Mucosa of rectum (tissue), 2 donors: ENCODE results near the gene VCP.

Source experiments
- H3K27ac ChIP-seq, 2 donors: one replicate each; pipeline ENCODE4 v1.7.0; 2013; ENCODE audit warnings: inconsistent platforms in 2 of 2, low read depth in 2 of 2, low read length in 2 of 2
- H3K27me3 ChIP-seq, 2 donors: one replicate each; pipeline ENCODE4 v1.7.0; 2013; ENCODE audit warnings: low read length in 2 of 2; ENCODE audit not compliant: control insufficient read depth in 2 of 2, insufficient read depth in 2 of 2
- H3K36me3 ChIP-seq, 2 donors: one replicate each; pipeline ENCODE4 v1.7.0; 2013; ENCODE audit warnings: low read length in 2 of 2; ENCODE audit not compliant: control insufficient read depth in 2 of 2, insufficient read depth in 2 of 2
- H3K4me1 ChIP-seq, 2 donors: one replicate each; pipeline ENCODE4 v1.7.0; 2013; ENCODE audit warnings: low read length in 2 of 2, mild to moderate bottlenecking in 1 of 2; ENCODE audit not compliant: control insufficient read depth in 2 of 2, insufficient read depth in 2 of 2
- H3K4me3 ChIP-seq, 2 donors: one replicate each; pipeline ENCODE4 v1.7.0; 2013; ENCODE audit warnings: low read length in 2 of 2
- H3K9ac ChIP-seq, 2 donors: one replicate each; pipeline ENCODE4 v1.7.0; 2013; ENCODE audit warnings: low read length in 2 of 2, low read depth in 1 of 2, mild to moderate bottlenecking in 1 of 2
- H3K9me3 ChIP-seq, 2 donors: one replicate each; pipeline ENCODE4 v1.7.0; 2013; ENCODE audit warnings: low read length in 2 of 2; ENCODE audit not compliant: control insufficient read depth in 2 of 2
- donor health status: healthy.
- donor health status: Normal muscosa, but diverticular disease.

VCP gene

GRCh38 chr9:35072461-35073278, at the start of gene VCP:
VCP (minus strand) TSS chr9:35072625; CDS start chr9:35072353, 272 bp downstream.
- H3K36me3 ChIP-seq, result peaks cover 15 to 18% of the 10 kb centered on the region in 2 donors
- peaks cover 20 to 24% of the 10 kb centered on the region in 2 donors for H3K4me1 ChIP-seq
- H3K27ac ChIP-seq, result peak within 1 kb of the TSS; percentile 100
- peak within 1 kb of the TSS; percentile 86 to 92 for H3K4me3 ChIP-seq
- no peaks in the 10 kb centered on the region for H3K27me3 ChIP-seq
- H3K9me3 ChIP-seq, result no peaks in the 10 kb centered on the region
- peak within 1 kb of the TSS; percentile 94 to 98 for H3K9ac ChIP-seq

- H3K4me3 ChIP-seq, result peak overlapping the region; percentile 85 to 99
- H3K9me3 ChIP-seq, result no peaks in the 10 kb centered on the region
- H3K27ac ChIP-seq, result peak overlapping the region; percentile 96
- no peaks in the 10 kb centered on the region for H3K36me3 ChIP-seq
- peak overlapping the region; percentile 70 to 86 for H3K9ac ChIP-seq
- peaks cover 34 to 37% of the 10 kb centered on the region in 2 donors for H3K4me1 ChIP-seq
- no peaks in the 10 kb centered on the region for H3K27me3 ChIP-seq
Observed at GRCh38 chr9:35116898-35117551, 44.6 kb upstream of the VCP start.

GRCh38 chr9:35116539-35116897, 44.1 kb upstream of the VCP start:
- peak overlapping the region; percentile 70 to 86 for H3K9ac ChIP-seq
- H3K36me3 ChIP-seq, result no peaks in the 10 kb centered on the region
- H3K4me1 ChIP-seq, result peaks cover 39 to 41% of the 10 kb centered on the region in 2 donors

GRCh38 chr9:35115680-35116538, 43.5 kb upstream of the VCP start, which contains the start of gene ATOSB:
ATOSB (minus strand) TSS chr9:35115862; CDS start chr9:35108274, 7,588 bp downstream.
- peak within 1 kb of the TSS; percentile 96 for H3K27ac ChIP-seq
- peak within 1 kb of the TSS; percentile 86 for H3K9ac ChIP-seq
- H3K36me3 ChIP-seq, result no peaks in the 10 kb centered on the region
- H3K4me1 ChIP-seq, result peaks cover 42 to 45% of the 10 kb centered on the region in 2 donors
- H3K27me3 ChIP-seq, result no peaks in the 10 kb centered on the region
- H3K9me3 ChIP-seq, result no peaks in the 10 kb centered on the region
- peak within 1 kb of the TSS; percentile 85 to 99 for H3K4me3 ChIP-seq

More at GRCh38 chr9:35116539-35116897, 44.1 kb upstream of the VCP start:
- Histone ChIP-seq H3K27me3 (no peaks in the 10 kb centered on the region), H3K27ac (peak overlapping the region; percentile 96), H3K4me3 (peak overlapping the region; percentile 85 to 99), H3K9me3 (no peaks in the 10 kb centered on the region)

GRCh38 chr9:35114840-35115628, 42.6 kb upstream of the VCP start:
- H3K27ac ChIP-seq, result peak overlapping the region; percentile 96
- peaks cover 51 to 54% of the 10 kb centered on the region in 2 donors for H3K4me1 ChIP-seq
- H3K9ac ChIP-seq, result peak overlapping the region; percentile 86

GRCh38 chr9:35114113-35114839, 41.9 kb upstream of the VCP start:
- peak overlapping the region; percentile 85 to 99 for H3K4me3 ChIP-seq
- H3K27ac ChIP-seq, result peak overlapping the region; percentile 96
- H3K27me3 ChIP-seq, result no peaks in the 10 kb centered on the region
- peaks cover 51 to 54% of the 10 kb centered on the region in 2 donors for H3K4me1 ChIP-seq
- H3K9ac ChIP-seq, result peak overlapping the region; percentile 86
- H3K9me3 ChIP-seq, result no peaks in the 10 kb centered on the region
- H3K36me3 ChIP-seq, result no peaks in the 10 kb centered on the region

More at GRCh38 chr9:35114840-35115628, 42.6 kb upstream of the VCP start:
- Histone ChIP-seq H3K27me3 (no peaks in the 10 kb centered on the region), H3K36me3 (no peaks in the 10 kb centered on the region), H3K4me3 (peak overlapping the region; percentile 85 to 99), H3K9me3 (no peaks in the 10 kb centered on the region)

- peak overlapping the region in 1 of 2 donors; percentile 53 for H3K9ac ChIP-seq
- H3K27ac ChIP-seq, result peak overlapping the region; percentile 69 to 74
- H3K27me3 ChIP-seq, result no peaks in the 10 kb centered on the region
- H3K4me1 ChIP-seq, result peaks cover 51 to 54% of the 10 kb centered on the region in 2 donors
- peak overlapping the region; percentile 38 to 46 for H3K4me3 ChIP-seq
- H3K9me3 ChIP-seq, result no peaks in the 10 kb centered on the region
- H3K36me3 ChIP-seq, result peaks cover 0 to 9% of the 10 kb centered on the region in 2 donors
Observed at GRCh38 chr9:35112257-35113020, 40.0 kb upstream of the VCP start.

GRCh38 chr9:35111001-35111933, 38.8 kb upstream of the VCP start:
- Histone ChIP-seq H3K4me1 (peaks cover 46 to 48% of the 10 kb centered on the region in 2 donors), H3K36me3 (peaks cover 8 to 17% of the 10 kb centered on the region in 2 donors)

More at GRCh38 chr9:35111001-35111933, 38.8 kb upstream of the VCP start:
- H3K4me3 ChIP-seq, result peak overlapping the region; percentile 76 to 81
- no peaks in the 10 kb centered on the region for H3K27me3 ChIP-seq
- peak overlapping the region; percentile 87 to 90 for H3K9ac ChIP-seq
- no peaks in the 10 kb centered on the region for H3K9me3 ChIP-seq
- peak overlapping the region; percentile 74 to 84 for H3K27ac ChIP-seq
